Gastroesophageal sphincter (tissue), 4 donors: ENCODE data around the gene RNF150. TPM values are rescaled to one million over a fixed set of nuclear protein-coding genes. Genes with fewer than 3 reads are reported as not detected.
A peak's percentile ranks its signal among the peaks of the same experiment; 100 is the strongest.

ENCODE experiments used
- ATAC-seq: fragments of 150-250 bp; one replicate; pipeline ENCODE4 v1.9.1; 2016; ENCODE audit warnings: mild to moderate bottlenecking, moderate library complexity
- H3K27ac ChIP-seq, 4 donors: fragments of 200-600 bp; sonication (generic) in 3 of 4; 1 replicate in 3 of 4; 2 replicates in 1 of 4; pipeline ENCODE4 v1.5.1; 2016 to 2019
- H3K27me3 ChIP-seq: fragments of 200-600 bp; sonication (generic); one replicate; pipeline ENCODE4 v1.5.1; 2019
- H3K36me3 ChIP-seq, 2 donors: fragments of 200-600 bp; sonication (generic); one replicate each; pipeline ENCODE4 v1.5.1; 2019; ENCODE audit warnings: control low read depth in 1 of 2
- H3K4me1 ChIP-seq, 3 donors: fragments of 200-600 bp; sonication (generic); 1 replicate in 2 of 3; 2 replicates in 1 of 3; pipeline ENCODE4 v1.5.1; 2016 to 2019; ENCODE audit warnings: control low read depth in 2 of 3
- H3K4me3 ChIP-seq, 2 donors: fragments of 200-600 bp; sonication (generic); one replicate each; pipeline ENCODE4 v1.5.1; 2019; ENCODE audit warnings: mild to moderate bottlenecking in 1 of 2, moderate library complexity in 1 of 2
- H3K9me3 ChIP-seq, 3 donors: fragments of 200-600 bp; sonication (generic); one replicate each; pipeline ENCODE4 v1.5.1; 2017 to 2019; ENCODE audit warnings: control low read depth in 2 of 3
- EP300 ChIP-seq: sonication (generic); formaldehyde crosslinking; IDR thresholded peaks from one replicate; pipeline ENCODE4 v1.6.1; 2017; ENCODE audit warnings: antibody characterized with exemption, mild to moderate bottlenecking
- POLR2A ChIP-seq, 2 donors: fragments of 450-650 bp; IDR thresholded peaks; one replicate each; pipeline ENCODE4 v1.6.1; 2017; ENCODE audit warnings: antibody characterized with exemption in 2 of 2, mild to moderate bottlenecking in 2 of 2, moderate library complexity in 1 of 2
- POLR2AphosphoS5 ChIP-seq: sonication (generic); formaldehyde crosslinking; IDR thresholded peaks from one replicate; pipeline ENCODE4 v1.6.1; 2017; ENCODE audit warnings: antibody characterized with exemption
- WGBS, 2 donors: methylation state at CpG; one replicate each; pipeline ENCODE4 v1.1.5; 2018; ENCODE audit warnings: low coverage in 1 of 2; 5-methylcytosine and 5-hydroxymethylcytosine counted together
- total RNA-seq, 4 donors: library from RNA; depleted of rRNA; stranded (reverse); fragments of >200 nt; gene quantifications; one replicate each; pipeline ENCODE4 v1.1.0, GENCODE V29; 2016
- TF ChIP-seq, protein P1 (sequence below), 4 experiments: fragments of 200-600 bp in 2 of 4; fragments of 450-650 bp in 2 of 4; sonication (generic) in 1 of 4; IDR thresholded peaks; one replicate each; pipeline ENCODE4 v1.5.1; 2017 to 2019; ENCODE audit warnings: antibody characterized with exemption in 4 of 4, mild to moderate bottlenecking in 2 of 4, moderate library complexity in 2 of 4

Gene RNF150
- total RNA-seq, 4 donors from 2014 or later = 36.5 to 70.5 (median 59.9) TPM

DNA sequence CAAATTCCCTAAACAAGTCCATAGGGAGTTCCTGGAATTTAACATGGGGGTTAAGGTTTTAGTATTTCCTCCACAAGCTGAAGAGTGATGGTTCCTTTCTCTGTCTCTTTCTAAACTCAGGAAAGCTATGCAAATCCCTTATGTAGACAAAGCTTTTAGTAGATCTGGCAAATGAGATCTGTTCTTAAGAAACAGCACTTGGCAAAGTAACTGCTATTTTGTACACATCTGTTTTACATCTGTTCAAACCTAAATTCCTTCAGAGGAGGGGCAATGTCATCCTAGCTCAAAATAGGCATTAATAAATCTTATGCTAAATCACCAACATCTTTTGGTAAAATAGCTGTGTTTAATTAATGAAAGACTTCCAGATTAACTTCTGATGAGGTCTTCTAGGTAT, 239.3 kb downstream of the RNF150 start:
- Histone ChIP-seq H3K4me1 (peaks cover 0 to 24% (median 4%) of the 10 kb centered on the region in 3 donors), H3K9me3 (no peaks in the 10 kb centered on the region), H3K36me3 (no peaks in the 10 kb centered on the region), H3K27me3 (no peaks in the 10 kb centered on the region), H3K27ac (no peak overlapping the region), H3K4me3 (no peak overlapping the region)
- peak; percentile 43 for ATAC-seq
- TF ChIP-seq POLR2A (IDR thresholded peaks at IDR 0.05) (no peak), POLR2AphosphoS5 (peak; percentile 59), EP300 (no peak)

DNA sequence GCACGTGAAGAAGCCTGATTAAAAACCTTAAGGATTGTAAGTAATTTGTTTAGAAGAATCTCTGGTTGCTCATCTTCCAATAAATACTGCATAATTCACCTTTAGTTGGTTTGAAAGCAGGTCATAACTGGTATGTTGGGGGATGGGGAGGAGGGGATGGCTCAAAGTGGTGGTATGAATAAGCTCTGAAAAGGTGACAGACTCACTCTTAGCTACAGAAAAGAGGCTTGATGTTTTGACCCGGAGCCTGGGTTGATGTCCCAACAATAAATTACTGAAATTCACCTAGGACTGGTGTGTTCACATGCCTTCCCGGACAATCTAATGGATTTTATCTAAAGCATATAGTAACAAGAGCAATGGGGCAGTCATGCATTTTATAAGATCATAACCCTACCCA, 245.2 kb downstream of the RNF150 start:
- Histone ChIP-seq H3K4me1 (peaks cover 0 to 20% (median 0%) of the 10 kb centered on the region in 3 donors), H3K36me3 (no peaks in the 10 kb centered on the region), H3K9me3 (no peaks in the 10 kb centered on the region), H3K27me3 (no peaks in the 10 kb centered on the region), H3K27ac (no peak overlapping the region), H3K4me3 (no peak overlapping the region)
- WGBS, 2 donors = 79 to 83% methylated on average over 2 to 3 of the region's 3 CpGs
- TF ChIP-seq EP300 = no peak
- TF ChIP-seq, protein P1, sequence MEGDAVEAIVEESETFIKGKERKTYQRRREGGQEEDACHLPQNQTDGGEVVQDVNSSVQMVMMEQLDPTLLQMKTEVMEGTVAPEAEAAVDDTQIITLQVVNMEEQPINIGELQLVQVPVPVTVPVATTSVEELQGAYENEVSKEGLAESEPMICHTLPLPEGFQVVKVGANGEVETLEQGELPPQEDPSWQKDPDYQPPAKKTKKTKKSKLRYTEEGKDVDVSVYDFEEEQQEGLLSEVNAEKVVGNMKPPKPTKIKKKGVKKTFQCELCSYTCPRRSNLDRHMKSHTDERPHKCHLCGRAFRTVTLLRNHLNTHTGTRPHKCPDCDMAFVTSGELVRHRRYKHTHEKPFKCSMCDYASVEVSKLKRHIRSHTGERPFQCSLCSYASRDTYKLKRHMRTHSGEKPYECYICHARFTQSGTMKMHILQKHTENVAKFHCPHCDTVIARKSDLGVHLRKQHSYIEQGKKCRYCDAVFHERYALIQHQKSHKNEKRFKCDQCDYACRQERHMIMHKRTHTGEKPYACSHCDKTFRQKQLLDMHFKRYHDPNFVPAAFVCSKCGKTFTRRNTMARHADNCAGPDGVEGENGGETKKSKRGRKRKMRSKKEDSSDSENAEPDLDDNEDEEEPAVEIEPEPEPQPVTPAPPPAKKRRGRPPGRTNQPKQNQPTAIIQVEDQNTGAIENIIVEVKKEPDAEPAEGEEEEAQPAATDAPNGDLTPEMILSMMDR (IDR thresholded peaks at IDR 0.05) = no peak
- TF ChIP-seq POLR2A (IDR thresholded peaks at IDR 0.05) = no peak
- ATAC-seq = no peak

DNA sequence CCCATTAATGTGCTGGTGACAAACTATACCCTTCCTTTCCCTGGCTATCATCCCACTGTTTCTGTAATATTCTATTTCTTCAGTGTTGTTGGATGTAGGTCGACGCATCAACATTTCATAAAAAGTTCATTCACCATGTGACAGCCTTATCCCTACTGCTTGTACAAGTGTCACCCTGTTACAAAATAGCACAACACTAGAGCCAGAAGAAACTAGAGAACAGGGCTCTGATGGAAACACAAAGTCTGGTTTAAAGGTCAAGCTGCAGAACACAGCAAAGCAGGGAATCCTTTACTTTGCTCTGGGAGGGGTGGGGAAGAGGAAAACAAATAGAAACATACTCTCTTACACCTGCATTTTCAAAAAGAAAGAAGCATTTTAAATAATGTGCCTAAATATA, 245.8 kb downstream of the RNF150 start:
- Histone ChIP-seq H3K27ac (no peak overlapping the region), H3K36me3 (no peaks in the 10 kb centered on the region), H3K4me1 (peaks cover 0 to 19% (median 0%) of the 10 kb centered on the region in 3 donors), H3K27me3 (no peaks in the 10 kb centered on the region), H3K9me3 (no peaks in the 10 kb centered on the region), H3K4me3 (no peak overlapping the region)
- ATAC-seq = no peak
- TF ChIP-seq POLR2A (IDR thresholded peaks at IDR 0.05) (no peak), POLR2AphosphoS5 (no peak), EP300 (no peak)
- TF ChIP-seq, protein P1 (IDR thresholded peaks at IDR 0.05) = no peak
- WGBS, 2 donors = 63 to 80% methylated on average over 1 to 2 of the region's 2 CpGs

DNA sequence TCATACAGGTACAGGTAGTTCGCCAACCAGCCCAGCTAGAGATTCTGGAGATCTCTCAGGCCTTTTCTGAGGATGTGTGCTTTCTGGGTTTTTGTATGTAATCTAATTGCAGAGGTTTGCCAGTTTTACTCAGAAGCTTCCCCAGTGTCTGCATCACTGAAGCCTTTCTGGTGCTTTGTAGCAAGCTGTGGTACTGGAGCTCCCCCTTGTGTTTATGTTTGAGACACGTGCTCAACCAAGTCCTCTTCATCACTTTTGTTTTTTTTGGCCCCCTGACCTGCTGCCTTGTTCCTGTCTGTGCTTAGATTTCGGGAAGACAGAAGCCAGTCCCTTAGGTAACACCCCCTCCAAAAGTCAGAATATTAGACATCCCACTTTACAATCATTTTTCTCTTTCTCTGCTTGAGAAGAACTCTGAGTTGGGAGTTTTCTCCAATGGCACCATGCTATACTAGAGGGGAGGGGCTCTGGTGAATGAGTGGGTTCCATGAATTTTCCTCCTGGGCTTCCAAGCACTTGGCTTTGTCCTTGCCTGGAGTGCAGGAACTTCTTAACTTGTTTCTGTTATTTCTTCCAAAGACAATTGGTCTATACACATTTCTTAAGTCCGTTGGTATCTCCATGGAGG, 248.7 kb downstream of the RNF150 start:
- H3K27me3 ChIP-seq = no peaks in the 10 kb centered on the region
- no peaks in the 10 kb centered on the region for H3K36me3 ChIP-seq
- 50 to 58% methylated on average over 4 of the region's 4 CpGs for WGBS, 2 donors
- no peak overlapping the region for H3K4me3 ChIP-seq
- no peak overlapping the region for H3K27ac ChIP-seq
- peaks cover 0 to 19% (median 0%) of the 10 kb centered on the region in 3 donors for H3K4me1 ChIP-seq
- TF ChIP-seq POLR2AphosphoS5 (peak; percentile 14), POLR2A (IDR thresholded peaks at IDR 0.05) (no peak), EP300 (no peak)
- TF ChIP-seq, protein P1 (IDR thresholded peaks at IDR 0.05) = peak; percentile 42 to 63 (median 55)
- ATAC-seq = peak; percentile 65
- H3K9me3 ChIP-seq = no peaks in the 10 kb centered on the region

DNA sequence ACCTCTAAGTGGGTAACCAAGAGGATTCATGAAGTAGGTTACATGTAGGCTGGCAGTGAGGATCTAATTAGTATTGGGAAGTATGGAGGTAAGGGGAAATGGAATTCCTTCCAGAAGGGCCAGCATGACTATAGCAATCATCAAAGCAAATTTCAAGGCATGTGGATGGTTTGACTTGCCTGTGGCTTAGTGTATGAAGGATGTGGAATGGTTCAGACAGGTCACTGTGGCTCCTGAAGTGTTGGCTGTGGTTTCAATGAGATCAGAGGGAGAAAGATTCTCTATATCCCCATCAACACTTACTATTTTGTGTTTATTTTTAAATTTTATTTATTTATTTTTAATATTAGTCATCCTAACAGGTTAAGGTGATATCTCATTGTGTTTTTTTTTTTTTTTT, 255.5 kb downstream of the RNF150 start:
- ATAC-seq = no peak
- no peak overlapping the region for H3K27ac ChIP-seq
- H3K27me3 ChIP-seq = no peaks in the 10 kb centered on the region
- no peak overlapping the region for H3K4me3 ChIP-seq
- H3K36me3 ChIP-seq = no peaks in the 10 kb centered on the region
- no peaks in the 10 kb centered on the region for H3K9me3 ChIP-seq
- peaks cover 0 to 22% (median 6%) of the 10 kb centered on the region in 3 donors for H3K4me1 ChIP-seq
- TF ChIP-seq POLR2AphosphoS5 (no peak), POLR2A (IDR thresholded peaks at IDR 0.05) (no peak), EP300 (no peak)
- TF ChIP-seq, protein P1 (IDR thresholded peaks at IDR 0.05) = no peak
